ENCODE data around the gene ARHGAP20. TPM values are rescaled to one million over a fixed set of nuclear protein-coding genes. Genes with fewer than 3 reads are reported as not detected.

ARHGAP20 gene
- total RNA-seq, 1 experiment from 2014 or later = 7.9 TPM

DNA sequence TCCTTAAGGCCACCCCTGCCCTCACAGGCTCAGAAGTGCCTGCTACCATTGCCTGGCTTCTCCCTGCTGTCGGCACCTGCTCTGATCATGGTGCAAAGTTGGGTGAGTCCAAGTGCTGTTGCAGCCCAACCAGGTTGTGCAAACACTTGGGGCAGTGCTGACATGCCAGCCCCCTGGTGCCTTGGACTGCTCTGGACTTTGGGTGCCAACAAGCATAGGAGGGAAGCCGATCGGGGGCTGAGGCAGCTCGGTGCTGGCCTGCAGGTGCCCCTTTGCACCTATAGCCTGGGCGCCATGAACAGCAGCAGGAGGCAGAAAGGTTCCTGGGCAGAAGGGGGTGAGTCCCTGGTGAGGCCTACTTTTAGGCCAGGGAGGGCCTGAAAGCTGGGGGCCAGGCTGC is 113.0 kb downstream of the ARHGAP20 start:
- ChIA-PET POLR2A (ENCODE audit: low non-redundant PET) (no interaction called here), CTCF (interaction anchor here (0.7 kb wide), 1 partner anchor 32 kb away, joined by 3 read pairs; no protein-coding TSS in a partner anchor)
- DNase-seq (ENCODE audit: low spot score) = no peak
- H3K4me3 ChIP-seq (ENCODE audit: low read depth, low read length, poor library complexity, severe bottlenecking) = no peak overlapping the region
- H3K27ac ChIP-seq (ENCODE audit: low read depth, low read length, poor library complexity, severe bottlenecking) = no peak overlapping the region
- H3K36me3 ChIP-seq (ENCODE audit: insufficient read depth, low read length, poor library complexity, severe bottlenecking) = peaks cover 5% of the 10 kb centered on the region
- no TSS peak for BruUV-seq (replicated peaks)
- H3K27me3 ChIP-seq (replicated peaks; ENCODE audit: insufficient read depth, low read depth, low read length, poor library complexity) = no peaks in the 10 kb centered on the region
- peaks cover 12% of the 10 kb centered on the region for H3K9me3 ChIP-seq (ENCODE audit: low read depth, low read length, poor library complexity, severe bottlenecking)
- no peak for TF ChIP-seq EZH2 (IDR thresholded peaks at IDR 0.05; ENCODE audit: borderline replicate concordance, low read depth, low read length, poor library complexity, severe bottlenecking)
- TF ChIP-seq, protein P1, sequence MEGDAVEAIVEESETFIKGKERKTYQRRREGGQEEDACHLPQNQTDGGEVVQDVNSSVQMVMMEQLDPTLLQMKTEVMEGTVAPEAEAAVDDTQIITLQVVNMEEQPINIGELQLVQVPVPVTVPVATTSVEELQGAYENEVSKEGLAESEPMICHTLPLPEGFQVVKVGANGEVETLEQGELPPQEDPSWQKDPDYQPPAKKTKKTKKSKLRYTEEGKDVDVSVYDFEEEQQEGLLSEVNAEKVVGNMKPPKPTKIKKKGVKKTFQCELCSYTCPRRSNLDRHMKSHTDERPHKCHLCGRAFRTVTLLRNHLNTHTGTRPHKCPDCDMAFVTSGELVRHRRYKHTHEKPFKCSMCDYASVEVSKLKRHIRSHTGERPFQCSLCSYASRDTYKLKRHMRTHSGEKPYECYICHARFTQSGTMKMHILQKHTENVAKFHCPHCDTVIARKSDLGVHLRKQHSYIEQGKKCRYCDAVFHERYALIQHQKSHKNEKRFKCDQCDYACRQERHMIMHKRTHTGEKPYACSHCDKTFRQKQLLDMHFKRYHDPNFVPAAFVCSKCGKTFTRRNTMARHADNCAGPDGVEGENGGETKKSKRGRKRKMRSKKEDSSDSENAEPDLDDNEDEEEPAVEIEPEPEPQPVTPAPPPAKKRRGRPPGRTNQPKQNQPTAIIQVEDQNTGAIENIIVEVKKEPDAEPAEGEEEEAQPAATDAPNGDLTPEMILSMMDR (conservative IDR thresholded peaks at IDR 0.05; ENCODE audit: low read depth, low read length) = no peak
- H3K4me1 ChIP-seq (ENCODE audit: insufficient read depth, low read length, poor library complexity, severe bottlenecking) = no peaks in the 10 kb centered on the region
- intact Hi-C loops (cut with micrococcal nuclease; ENCODE audit: unreplicated experiment) = no loop called here

DNA sequence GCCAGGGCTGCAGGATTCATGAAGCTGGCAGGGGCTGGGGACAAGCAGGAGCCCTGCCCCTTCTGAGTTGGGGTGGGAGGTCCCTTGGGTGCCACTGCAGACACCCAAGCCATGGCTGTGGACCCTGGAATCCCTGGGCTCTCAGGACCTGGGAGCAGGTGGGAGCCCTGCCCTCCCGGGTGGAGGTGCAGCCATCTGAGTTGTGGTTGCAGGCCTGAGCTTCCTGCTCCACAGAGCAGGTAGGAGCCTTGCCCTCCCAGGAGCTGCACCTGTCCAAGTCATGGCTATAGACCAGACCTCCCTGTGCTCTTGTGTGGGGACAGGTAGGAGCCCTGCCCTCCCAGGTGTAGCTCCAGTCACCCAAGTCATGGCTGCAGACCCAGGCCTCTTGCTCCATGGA is 113.5 kb downstream of the ARHGAP20 start:
- DNase-seq (ENCODE audit: low spot score) = no peak
- intact Hi-C loops (cut with micrococcal nuclease; ENCODE audit: unreplicated experiment) = no loop called here
- Histone ChIP-seq H3K9me3 (ENCODE audit: low read depth, low read length, poor library complexity, severe bottlenecking) (peaks cover 12% of the 10 kb centered on the region), H3K27me3 (replicated peaks; ENCODE audit: insufficient read depth, low read depth, low read length, poor library complexity) (no peaks in the 10 kb centered on the region), H3K4me3 (ENCODE audit: low read depth, low read length, poor library complexity, severe bottlenecking) (no peak overlapping the region), H3K4me1 (ENCODE audit: insufficient read depth, low read length, poor library complexity, severe bottlenecking) (no peaks in the 10 kb centered on the region), H3K36me3 (ENCODE audit: insufficient read depth, low read length, poor library complexity, severe bottlenecking) (peaks cover 5% of the 10 kb centered on the region), H3K27ac (ENCODE audit: low read depth, low read length, poor library complexity, severe bottlenecking) (no peak overlapping the region)
- no TSS peak for BruUV-seq (replicated peaks)
- ChIA-PET POLR2A (ENCODE audit: low non-redundant PET) (no interaction called here), CTCF (no interaction called here)
- TF ChIP-seq, protein P1 (conservative IDR thresholded peaks at IDR 0.05; ENCODE audit: low read depth, low read length) = no peak
- no peak for TF ChIP-seq EZH2 (IDR thresholded peaks at IDR 0.05; ENCODE audit: borderline replicate concordance, low read depth, low read length, poor library complexity, severe bottlenecking)

DNA sequence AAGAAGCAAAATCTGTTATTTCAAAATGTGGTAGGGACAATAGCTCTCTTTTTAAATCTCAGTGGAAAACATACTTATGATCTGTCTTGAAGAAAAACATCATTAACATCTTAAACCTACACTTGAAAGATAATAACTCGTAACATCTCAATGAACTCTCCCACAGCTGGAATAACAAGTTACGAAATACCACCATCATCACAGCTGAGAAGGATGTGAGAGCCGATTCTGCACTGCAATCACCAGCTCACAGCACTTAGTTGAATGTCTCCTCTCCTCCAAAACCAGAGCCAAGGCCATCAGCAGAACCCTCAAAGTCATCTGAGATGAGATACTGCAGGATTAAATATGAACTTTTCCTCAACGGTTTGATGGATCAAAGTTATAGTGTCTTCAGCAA is 124.3 kb downstream of the ARHGAP20 start:
- TF ChIP-seq, protein P1 (conservative IDR thresholded peaks at IDR 0.05; ENCODE audit: low read depth, low read length) = no peak
- TF ChIP-seq EZH2 (IDR thresholded peaks at IDR 0.05; ENCODE audit: borderline replicate concordance, low read depth, low read length, poor library complexity, severe bottlenecking) = no peak
- BruUV-seq (replicated peaks) = no TSS peak
- Histone ChIP-seq H3K4me1 (ENCODE audit: insufficient read depth, low read length, poor library complexity, severe bottlenecking) (no peaks in the 10 kb centered on the region), H3K36me3 (ENCODE audit: insufficient read depth, low read length, poor library complexity, severe bottlenecking) (peaks cover 10% of the 10 kb centered on the region), H3K27me3 (replicated peaks; ENCODE audit: insufficient read depth, low read depth, low read length, poor library complexity) (no peaks in the 10 kb centered on the region), H3K4me3 (ENCODE audit: low read depth, low read length, poor library complexity, severe bottlenecking) (no peak overlapping the region), H3K9me3 (ENCODE audit: low read depth, low read length, poor library complexity, severe bottlenecking) (no peaks in the 10 kb centered on the region), H3K27ac (ENCODE audit: low read depth, low read length, poor library complexity, severe bottlenecking) (no peak overlapping the region)
- DNase-seq (ENCODE audit: low spot score) = no peak
- ChIA-PET CTCF (no interaction called here), POLR2A (ENCODE audit: low non-redundant PET) (no interaction called here)
- intact Hi-C loops (cut with micrococcal nuclease; ENCODE audit: unreplicated experiment) = no loop called here
